ENCODE measurements around the gene GABRD.
"Not testable (repeated sequence)": the region's sequence is repeated elsewhere in the genome, so short reads cannot be mapped to it uniquely, and the experiment has no call there.

Gene GABRD, protein sequence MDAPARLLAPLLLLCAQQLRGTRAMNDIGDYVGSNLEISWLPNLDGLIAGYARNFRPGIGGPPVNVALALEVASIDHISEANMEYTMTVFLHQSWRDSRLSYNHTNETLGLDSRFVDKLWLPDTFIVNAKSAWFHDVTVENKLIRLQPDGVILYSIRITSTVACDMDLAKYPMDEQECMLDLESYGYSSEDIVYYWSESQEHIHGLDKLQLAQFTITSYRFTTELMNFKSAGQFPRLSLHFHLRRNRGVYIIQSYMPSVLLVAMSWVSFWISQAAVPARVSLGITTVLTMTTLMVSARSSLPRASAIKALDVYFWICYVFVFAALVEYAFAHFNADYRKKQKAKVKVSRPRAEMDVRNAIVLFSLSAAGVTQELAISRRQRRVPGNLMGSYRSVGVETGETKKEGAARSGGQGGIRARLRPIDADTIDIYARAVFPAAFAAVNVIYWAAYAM

DNA sequence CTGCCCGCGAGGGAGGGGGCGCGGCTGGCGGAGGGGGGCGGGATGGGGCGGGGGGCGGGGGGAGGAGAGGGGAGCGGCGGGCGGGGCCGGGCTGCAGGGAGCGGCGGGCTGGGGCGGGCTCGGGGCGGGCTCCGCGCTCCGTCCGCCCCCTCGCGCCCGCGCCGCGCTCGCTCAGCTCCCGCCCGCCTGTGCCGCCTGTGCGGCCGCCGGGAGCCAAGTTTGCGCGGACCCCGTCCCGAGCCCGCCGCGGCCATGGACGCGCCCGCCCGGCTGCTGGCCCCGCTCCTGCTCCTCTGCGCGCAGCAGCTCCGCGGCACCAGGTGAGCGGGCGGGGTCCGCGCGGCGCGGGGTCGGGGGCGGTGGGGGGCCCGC is at the start of gene GABRD:
GABRD (plus strand) TSS at position 174 of the 372 bp plus-strand sequence; CDS start at position 253, 79 bp downstream.
- no peak for DNase-seq

- no peak for DNase-seq
Measured at GRCh38 chr1:1969505-1969900, 49.6 kb upstream of the GABRD start.

DNA sequence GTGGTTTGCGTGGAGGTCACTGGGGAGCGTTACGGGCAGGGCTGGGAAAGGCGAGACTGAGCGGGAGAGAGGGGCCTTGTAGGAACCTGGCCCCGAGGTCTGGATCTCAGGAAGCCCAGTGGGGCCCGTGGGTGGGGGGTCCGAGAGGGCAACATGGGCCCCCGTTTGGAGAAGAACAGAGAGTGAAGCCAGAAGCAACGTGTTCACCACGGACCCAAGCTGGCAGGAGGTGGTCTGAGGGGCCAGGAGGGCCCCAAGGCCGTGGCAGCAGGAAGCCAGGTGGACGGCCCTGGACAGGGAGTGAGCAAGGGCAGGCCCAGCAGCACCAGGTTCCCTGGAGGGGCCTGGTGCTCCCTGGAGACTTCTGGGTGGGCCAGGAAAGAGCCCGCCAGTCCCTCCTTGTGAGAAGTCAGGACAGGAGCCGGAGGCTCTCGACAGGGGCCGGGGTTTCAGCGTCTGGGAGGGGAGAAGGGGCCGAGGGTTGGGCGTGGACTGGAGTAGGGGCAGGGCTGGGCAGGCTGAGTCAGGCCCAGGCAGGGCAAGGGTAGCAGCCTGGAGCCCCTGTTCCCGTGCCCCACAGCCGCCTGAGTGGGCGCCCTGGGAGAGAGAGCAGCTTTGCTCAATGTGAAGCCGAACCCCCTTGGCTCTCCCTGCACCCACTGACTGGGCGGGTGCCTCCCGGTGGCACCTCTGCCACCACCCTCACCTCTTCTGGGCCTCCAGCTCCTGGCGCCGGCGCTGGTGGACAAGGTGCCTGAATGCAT is 49.0 kb upstream of the GABRD start:
- no peak for DNase-seq

DNA sequence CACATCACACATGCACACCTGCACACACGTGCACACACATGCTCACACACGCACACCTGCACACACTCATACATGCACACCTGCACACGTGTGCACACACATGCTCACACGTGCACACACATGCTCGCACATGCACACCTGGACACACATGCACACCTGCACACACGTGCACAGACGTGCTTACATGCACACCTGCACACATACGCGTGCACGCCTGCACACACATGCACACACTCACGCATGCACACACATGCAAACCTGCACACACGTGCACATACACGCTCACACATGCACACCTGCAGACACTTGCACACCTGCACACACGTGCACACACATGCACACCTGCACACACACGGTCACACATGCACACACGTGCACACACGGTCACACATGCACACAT is 48.1 kb upstream of the GABRD start:
- no peak for DNase-seq

- no peak for DNase-seq
Measured at GRCh38 chr1:1971688-1972087, 47.5 kb upstream of the GABRD start.

- DNase-seq = no peak
Measured at GRCh38 chr1:1972976-1973715, 46.0 kb upstream of the GABRD start.

- DNase-seq = no peak
Measured at GRCh38 chr1:1973716-1974642, 45.2 kb upstream of the GABRD start.

DNA sequence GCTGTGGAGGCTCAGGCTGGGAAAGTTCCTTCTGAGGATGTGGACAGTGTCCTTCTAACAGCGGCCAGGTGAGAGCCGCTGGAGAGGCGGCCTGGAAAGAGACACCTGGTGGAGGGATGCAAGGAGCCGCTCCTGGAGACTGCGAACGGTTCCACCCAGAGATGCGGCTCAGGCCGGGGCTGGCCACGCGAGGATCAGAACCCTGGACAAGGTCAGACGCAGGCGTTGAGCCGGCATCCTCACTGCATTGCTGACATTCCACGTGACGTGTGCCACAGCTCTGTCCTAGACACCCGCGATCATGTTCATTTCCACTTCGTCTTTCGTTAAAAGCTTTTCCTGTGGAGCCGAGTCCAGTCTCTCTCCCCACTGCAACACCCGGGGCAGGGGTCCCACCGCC is 44.3 kb upstream of the GABRD start:
- DNase-seq = no peak

DNA sequence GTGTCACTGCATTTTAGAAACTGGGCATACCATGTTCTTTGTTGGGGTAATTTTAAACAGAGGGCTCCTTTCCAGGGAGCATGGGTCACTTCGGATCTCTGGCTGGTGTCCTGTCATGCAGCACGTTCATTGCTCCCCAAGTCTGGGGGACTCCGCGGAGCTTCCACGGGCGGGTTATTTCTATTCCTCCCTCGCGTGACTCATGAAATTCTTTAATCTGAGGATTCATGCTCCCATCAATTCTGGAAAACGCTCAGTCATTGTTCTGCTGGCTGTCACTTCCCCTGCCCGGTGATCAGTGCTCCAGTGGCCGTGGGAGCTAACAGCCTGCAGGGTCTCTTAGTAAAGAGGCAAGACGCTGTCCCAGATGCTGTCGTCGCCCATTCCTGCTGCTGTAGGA is 43.6 kb upstream of the GABRD start:
- DNase-seq = no peak

DNA sequence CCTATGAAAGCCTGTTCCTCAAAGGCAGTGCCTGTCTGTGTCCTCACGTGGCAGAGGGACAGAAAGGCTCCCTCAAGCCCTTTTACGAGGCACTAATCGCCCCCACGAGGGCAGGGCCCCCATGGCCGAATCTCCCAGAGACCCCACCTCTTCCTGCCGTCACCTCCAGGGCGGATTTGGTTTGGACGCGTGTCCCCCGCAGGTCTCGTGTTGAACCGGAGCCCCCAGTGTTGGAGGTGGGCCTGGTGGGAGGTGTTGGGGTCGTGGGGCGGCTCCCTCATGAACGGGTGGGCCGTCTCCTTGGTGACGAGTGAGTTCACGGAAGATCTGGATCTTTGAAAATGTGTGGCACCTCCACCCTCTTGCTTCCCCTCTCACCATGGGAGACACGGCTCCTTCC is 43.1 kb upstream of the GABRD start:
- no peak for DNase-seq

- DNase-seq = no peak
Measured at GRCh38 chr1:1978108-1978507, 41.0 kb upstream of the GABRD start.

DNA sequence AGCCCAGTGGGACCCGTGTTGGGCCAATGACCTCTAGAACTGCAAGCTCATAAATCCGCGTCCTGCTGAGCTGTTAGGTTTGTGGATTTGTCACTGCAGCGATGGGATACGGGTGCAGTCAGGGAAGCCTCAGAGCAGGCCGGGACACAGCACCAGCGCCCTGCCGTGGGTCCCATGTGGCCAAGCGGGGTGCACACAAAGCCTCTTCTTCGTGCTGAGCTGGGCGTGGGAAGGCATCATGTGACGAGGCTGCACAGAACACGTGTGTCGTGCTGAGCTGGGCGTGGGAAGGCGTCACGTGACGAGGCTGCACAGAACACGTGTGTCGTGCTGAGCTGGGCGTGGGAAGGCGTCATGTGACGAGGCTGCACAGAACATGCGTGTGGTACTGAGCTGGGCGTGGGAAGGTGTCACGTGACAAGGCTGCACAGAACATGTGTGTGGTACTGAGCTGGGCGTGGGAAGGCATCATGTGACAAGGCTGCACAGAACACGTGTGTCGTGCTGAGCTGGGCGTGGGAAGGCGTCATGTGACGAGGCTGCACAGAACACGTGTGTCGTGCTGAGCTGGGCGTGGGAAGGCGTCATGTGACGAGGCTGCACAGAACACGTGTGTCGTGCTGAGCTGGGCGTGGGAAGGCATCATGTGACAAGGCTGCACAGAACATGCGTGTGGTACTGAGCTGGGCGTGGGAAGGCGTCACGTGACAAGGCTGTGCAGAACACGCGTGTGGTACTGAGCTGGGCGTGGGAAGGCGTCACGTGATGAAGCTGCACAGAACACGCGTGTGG is 40.3 kb upstream of the GABRD start:
- not testable (repeated sequence) for DNase-seq

- no peak for DNase-seq
Measured at GRCh38 chr1:1979482-1980165, 39.5 kb upstream of the GABRD start.

- DNase-seq = no peak
Measured at GRCh38 chr1:1980467-1981141, 38.5 kb upstream of the GABRD start.

DNA sequence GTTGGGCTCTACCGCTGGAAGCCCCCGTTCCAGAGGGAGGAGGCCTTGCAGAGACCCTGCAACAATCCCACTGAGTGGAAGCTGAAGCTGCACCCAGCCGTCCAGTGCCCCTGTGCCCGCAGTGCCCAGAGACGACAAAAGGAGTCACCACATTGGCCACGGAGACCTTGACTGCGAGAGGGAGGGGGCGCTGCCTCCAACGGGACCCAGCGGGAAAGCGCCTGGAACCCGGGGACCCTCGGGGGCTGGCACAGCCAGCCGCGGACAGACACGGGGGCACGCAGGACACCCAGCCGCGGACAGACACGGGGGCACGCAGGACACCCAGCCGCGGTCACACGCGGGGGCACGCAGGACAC is 38.0 kb upstream of the GABRD start:
- DNase-seq = no peak

DNA sequence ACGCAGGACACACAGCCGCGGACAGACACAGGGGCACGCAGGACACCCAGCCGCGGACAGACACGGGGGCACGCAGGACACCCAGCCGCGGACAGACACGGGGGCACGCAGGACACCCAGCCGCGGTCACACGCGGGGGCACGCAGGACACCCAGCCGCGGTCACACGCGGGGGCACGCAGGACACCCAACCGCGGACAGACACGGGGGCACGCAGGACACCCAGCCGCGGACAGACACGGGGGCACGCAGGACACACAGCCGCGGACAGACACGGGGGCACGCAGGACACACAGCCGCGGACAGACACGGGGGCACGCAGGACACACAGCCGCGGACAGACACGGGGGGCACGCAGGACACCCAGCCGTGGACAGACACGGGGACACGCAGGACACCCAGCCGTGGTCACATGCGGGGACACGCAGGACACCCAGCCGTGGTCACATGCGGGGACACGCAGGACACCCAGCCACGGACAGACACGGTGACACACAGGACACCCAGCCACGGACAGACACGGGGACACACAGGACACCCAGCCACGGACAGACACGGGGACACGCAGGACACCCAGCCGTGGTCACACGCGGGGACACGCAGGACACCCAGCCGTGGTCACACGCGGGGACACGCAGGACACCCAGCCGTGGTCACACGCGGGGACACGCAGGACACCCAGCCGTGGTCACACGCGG is 37.4 kb upstream of the GABRD start:
- DNase-seq = not testable (repeated sequence)

DNA sequence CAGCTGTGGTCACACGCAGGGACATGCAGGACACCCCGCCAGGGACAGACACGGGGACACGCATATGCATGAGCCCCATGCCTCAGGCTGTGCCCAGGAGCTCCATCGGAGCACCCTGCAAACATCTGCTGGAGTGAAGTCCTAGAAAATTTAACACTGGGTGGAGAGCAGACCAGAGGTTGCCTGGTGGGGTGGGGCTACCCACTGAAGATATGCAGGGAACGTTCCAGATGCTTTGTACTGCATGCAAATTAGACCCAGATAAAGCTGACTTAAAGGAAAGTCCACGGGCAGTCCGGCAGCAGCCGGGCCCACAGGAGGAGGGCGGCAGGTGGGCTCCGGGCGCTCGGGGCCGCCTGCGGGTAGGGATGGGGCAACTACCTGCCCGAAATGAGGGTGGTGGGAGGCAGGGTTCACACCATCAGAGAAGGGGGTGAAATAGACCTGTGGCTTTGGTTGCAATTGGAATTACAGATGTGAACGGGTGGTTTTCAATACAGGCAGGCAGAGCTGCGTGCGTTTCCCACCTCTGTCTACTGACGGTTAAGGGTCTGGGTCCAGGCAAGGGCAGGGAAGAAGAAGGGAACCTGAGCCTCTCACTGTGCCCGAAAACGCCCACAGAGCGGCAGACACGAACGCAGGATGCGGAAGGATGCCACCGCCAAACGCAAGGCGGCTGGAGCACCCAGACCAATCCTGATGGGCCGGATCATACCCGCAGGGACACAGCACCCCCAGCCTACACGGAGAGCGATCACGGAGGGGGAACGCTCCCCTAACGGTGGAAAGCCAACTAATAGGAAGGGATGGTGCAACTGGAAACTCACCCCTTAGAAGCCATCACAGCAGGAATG is 36.5 kb upstream of the GABRD start:
- DNase-seq = no peak

DNA sequence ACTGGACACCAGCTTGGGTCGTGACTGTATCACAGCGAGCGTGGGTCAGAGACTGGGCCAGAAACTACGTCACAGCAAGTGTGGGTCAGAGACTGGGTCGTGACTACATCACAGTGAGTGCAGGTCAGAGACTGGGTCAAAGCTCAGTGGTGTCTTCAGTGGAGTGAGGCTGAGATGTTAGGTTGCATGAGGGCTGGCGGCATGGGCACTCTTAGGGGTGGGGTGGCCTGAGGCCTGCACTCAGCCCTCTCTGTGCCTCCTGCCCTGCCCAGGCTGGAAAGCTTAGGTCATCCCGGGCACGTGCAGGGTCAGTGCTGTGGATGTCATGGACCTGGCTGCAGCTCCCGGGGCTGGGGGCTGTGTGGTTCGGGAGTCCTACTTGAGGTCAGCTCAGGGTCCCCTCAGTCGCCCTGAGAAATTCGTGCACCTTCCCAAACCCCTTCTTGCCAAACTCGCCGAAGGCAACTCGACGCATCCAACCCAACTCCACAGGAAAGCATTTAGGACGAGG is 34.5 kb upstream of the GABRD start:
- no peak for DNase-seq

All from GDM1 (cell line).